Stimulated activated naive B cell treated with anti-CD40 and anti-IgM and Interleukin-4, amounts not matched to agents 10 μg/mL and 1 μg/mL and 100 μg/mL, for 72 hours (primary cell): ENCODE results near the gene EHMT2.

Experiments used
- ATAC-seq, 2 donors: fragments of 150-1000 bp; cut with Tn5 transposase; replicated peaks; 2 replicates each; pipeline ENCODE4 v1.10.0; 2021; ENCODE audit warnings: moderate library complexity in 1 of 2
- DNase-seq: peaks from one replicate; pipeline ENCODE4 v3.0.0; 2021
- H3K27ac Mint-ChIP-seq: one replicate; pipeline ENCODE4 v1.8.0; 2022; ENCODE audit warnings: mild to moderate bottlenecking, mixed read lengths
- H3K27me3 Mint-ChIP-seq, 2 donors: one replicate each; pipeline ENCODE4 v1.8.0; 2022; ENCODE audit warnings: mixed read lengths in 2 of 2
- H3K36me3 Mint-ChIP-seq, 2 donors: one replicate each; pipeline ENCODE4 v1.8.0; 2022; ENCODE audit warnings: mixed read lengths in 2 of 2, mild to moderate bottlenecking in 1 of 2
- H3K4me1 Mint-ChIP-seq, 2 donors: one replicate each; pipeline ENCODE4 v1.8.0; 2022; ENCODE audit warnings: mixed read lengths in 2 of 2, mild to moderate bottlenecking in 1 of 2
- H3K4me3 Mint-ChIP-seq, 2 donors: one replicate each; pipeline ENCODE4 v1.8.0; 2022; ENCODE audit warnings: mild to moderate bottlenecking in 2 of 2, mixed read lengths in 2 of 2, moderate library complexity in 1 of 2
- H3K9me3 Mint-ChIP-seq, 2 donors: one replicate each; pipeline ENCODE4 v1.8.0; 2022; ENCODE audit warnings: mixed read lengths in 2 of 2, mild to moderate bottlenecking in 1 of 2

The EHMT2 gene

GRCh38 chr6:31889331-31889972, 8.0 kb downstream of the EHMT2 start:
- no peak for ATAC-seq
- Mint-ChIP-seq H3K36me3 (peaks cover 48 to 59% of the 10 kb centered on the region in 2 donors), H3K27ac (peak overlapping the region; percentile 14), H3K4me1 (peaks cover 6 to 16% of the 10 kb centered on the region in 2 donors), H3K4me3 (no peak overlapping the region), H3K9me3 (no peaks in the 10 kb centered on the region), H3K27me3 (no peaks in the 10 kb centered on the region)
- no peak for DNase-seq

DNA sequence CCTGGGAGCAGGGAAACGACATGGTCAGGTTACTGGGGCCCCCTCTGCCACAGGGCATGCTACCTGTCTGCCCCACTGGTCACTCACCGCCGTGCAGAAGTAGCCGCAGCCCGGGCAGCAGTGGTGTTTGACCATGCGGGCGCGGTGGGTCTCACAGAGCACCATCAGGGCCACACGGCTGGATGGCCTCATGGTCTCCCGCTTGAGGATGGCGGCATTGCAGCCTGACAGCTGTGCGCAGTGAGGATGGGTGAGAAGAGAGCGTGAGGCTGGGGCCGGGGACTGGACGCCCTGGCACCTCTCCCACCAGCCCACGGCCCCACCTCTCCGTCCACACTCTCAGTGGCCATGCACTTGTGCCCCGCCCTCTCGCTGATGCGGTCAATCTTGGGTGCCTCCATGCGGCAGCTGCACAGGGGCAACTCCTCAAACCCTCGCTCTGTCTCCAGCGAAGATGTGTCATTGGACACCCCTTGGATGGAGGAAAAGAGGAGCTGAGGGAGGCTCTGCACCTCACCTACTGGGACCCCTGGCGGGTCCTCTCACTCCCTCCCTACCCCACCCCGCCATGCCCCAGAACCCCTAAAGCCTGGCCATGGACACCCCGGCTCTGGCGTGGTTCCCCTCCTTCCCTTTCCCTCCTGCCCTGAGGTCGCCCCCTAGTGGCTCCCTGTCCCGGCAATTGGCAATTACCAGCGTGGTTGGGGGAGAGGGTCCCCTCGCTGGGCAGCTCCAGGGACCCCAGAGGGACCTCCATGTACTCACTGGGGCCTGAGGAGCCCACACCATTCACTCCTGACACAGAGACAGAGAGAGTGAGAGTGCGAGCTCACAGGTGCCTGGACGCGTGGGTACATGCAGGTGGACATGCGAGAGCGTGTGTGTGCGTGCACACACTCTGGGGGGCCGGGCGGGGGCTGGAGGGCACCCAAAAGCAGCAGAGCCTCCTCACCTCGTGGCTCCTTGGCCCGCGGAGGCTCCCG, 8.9 kb downstream of the EHMT2 start:
- H3K27me3 Mint-ChIP-seq, result no peaks in the 10 kb centered on the region
- peaks cover 6 to 16% of the 10 kb centered on the region in 2 donors for H3K4me1 Mint-ChIP-seq
- DNase-seq, result no peak
- H3K27ac Mint-ChIP-seq, result no peak overlapping the region
- H3K36me3 Mint-ChIP-seq, result peaks cover 46 to 66% of the 10 kb centered on the region in 2 donors
- H3K4me3 Mint-ChIP-seq, result no peak overlapping the region
- ATAC-seq, result peak in 1 of 2 donors; percentile 39
- no peaks in the 10 kb centered on the region for H3K9me3 Mint-ChIP-seq

DNA sequence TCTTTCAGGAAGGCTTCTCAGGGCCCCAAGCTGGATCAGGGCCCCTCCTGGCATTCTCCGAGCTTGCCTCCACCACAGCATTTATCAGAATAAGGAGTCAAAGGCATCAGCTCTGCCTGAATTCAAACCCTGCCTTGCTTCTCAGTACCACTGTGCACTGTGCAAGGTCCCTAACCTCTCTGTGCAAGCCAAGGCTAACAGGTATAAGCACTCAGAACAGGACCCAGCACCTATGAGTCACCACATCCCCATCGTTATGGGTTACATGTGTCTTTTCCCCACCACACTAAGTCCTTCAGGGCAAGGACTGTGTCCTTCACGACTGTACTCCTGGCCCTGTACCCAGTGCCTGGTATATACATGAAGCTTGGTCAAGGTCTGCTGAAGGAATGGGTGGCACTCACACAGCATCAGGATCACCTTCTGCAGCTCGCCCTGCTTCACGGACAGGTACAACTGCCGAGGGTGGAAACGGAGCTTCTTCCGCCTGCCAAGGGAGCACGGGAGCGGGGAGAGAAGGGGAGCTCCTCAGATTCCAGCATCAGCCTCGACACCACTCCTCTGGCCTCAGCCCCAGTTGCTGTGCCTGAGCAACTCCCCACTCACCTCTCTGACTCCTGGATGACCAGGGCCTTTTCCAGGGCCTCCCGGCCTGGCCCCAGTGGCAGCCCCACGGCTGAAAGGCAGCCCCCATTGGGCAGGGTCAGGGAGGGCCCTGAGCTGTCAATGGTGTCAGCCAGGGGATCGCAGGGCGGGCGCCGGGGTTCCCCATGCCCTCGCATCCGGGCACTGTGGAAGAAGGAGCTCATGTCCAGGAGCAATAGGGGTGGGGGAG, 10.1 kb downstream of the EHMT2 start:
- DNase-seq (no peak), ATAC-seq (no peak)
- peak overlapping the region; percentile 59 for H3K27ac Mint-ChIP-seq
- peaks cover 4 to 11% of the 10 kb centered on the region in 2 donors for H3K4me1 Mint-ChIP-seq
- H3K27me3 Mint-ChIP-seq, result no peaks in the 10 kb centered on the region
- H3K9me3 Mint-ChIP-seq, result no peaks in the 10 kb centered on the region
- H3K36me3 Mint-ChIP-seq, result peaks cover 50 to 67% of the 10 kb centered on the region in 2 donors
- no peak overlapping the region for H3K4me3 Mint-ChIP-seq

- peaks cover 46 to 69% of the 10 kb centered on the region in 2 donors for H3K36me3 Mint-ChIP-seq
- H3K4me1 Mint-ChIP-seq, result peaks cover 1 to 5% of the 10 kb centered on the region in 2 donors
- no peak overlapping the region for H3K4me3 Mint-ChIP-seq
- ATAC-seq, result no peak
- H3K27me3 Mint-ChIP-seq, result no peaks in the 10 kb centered on the region
- no peak for DNase-seq
- no peak overlapping the region for H3K27ac Mint-ChIP-seq
- no peaks in the 10 kb centered on the region for H3K9me3 Mint-ChIP-seq
Observed at GRCh38 chr6:31886541-31886991, 10.9 kb downstream of the EHMT2 start.

GRCh38 chr6:31884528-31885035, 12.9 kb downstream of the EHMT2 start:
- ATAC-seq (no peak), DNase-seq (no peak)
- no peak overlapping the region for H3K27ac Mint-ChIP-seq
- H3K9me3 Mint-ChIP-seq, result no peaks in the 10 kb centered on the region
- H3K27me3 Mint-ChIP-seq, result no peaks in the 10 kb centered on the region
- peaks cover 55 to 73% of the 10 kb centered on the region in 2 donors for H3K36me3 Mint-ChIP-seq
- H3K4me3 Mint-ChIP-seq, result no peak overlapping the region
- H3K4me1 Mint-ChIP-seq, result peaks cover 3 to 4% of the 10 kb centered on the region in 2 donors

GRCh38 chr6:31883676-31884075, 13.8 kb downstream of the EHMT2 start:
- H3K36me3 Mint-ChIP-seq, result peaks cover 58 to 73% of the 10 kb centered on the region in 2 donors
- H3K4me3 Mint-ChIP-seq, result no peak overlapping the region

DNA sequence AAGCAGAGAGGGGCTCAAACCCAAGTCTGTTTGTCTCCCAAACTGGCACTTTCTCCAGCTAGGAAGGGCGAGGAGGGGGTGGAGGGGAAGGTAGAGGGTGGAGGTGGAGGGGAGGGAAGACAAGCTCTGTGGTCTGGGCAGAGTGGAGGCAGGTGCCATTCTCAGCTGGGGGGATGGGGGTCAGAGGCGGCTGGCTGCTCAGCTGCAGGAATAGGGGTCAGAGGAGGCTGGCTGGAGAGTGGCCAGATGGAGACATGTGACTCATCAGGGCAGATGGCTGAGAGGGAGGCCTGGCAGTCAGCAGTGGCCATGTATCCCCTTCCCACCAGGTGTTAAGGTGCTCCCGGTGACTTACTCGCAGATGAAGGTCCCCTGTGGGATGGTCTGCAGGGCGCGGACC, 15.2 kb downstream of the EHMT2 start:
- Mint-ChIP-seq H3K27ac (no peak overlapping the region), H3K9me3 (no peaks in the 10 kb centered on the region), H3K36me3 (peaks cover 51 to 67% of the 10 kb centered on the region in 2 donors), H3K4me3 (no peak overlapping the region), H3K4me1 (peaks cover 0 to 1% of the 10 kb centered on the region in 2 donors), H3K27me3 (no peaks in the 10 kb centered on the region)
- ATAC-seq, result no peak
- DNase-seq, result no peak

More at GRCh38 chr6:31883676-31884075, 13.8 kb downstream of the EHMT2 start:
- DNase-seq (no peak), ATAC-seq (no peak)
- H3K9me3 Mint-ChIP-seq, result no peaks in the 10 kb centered on the region
- no peaks in the 10 kb centered on the region for H3K27me3 Mint-ChIP-seq
- H3K4me1 Mint-ChIP-seq, result peaks cover 0 to 3% of the 10 kb centered on the region in 2 donors
- no peak overlapping the region for H3K27ac Mint-ChIP-seq

DNA sequence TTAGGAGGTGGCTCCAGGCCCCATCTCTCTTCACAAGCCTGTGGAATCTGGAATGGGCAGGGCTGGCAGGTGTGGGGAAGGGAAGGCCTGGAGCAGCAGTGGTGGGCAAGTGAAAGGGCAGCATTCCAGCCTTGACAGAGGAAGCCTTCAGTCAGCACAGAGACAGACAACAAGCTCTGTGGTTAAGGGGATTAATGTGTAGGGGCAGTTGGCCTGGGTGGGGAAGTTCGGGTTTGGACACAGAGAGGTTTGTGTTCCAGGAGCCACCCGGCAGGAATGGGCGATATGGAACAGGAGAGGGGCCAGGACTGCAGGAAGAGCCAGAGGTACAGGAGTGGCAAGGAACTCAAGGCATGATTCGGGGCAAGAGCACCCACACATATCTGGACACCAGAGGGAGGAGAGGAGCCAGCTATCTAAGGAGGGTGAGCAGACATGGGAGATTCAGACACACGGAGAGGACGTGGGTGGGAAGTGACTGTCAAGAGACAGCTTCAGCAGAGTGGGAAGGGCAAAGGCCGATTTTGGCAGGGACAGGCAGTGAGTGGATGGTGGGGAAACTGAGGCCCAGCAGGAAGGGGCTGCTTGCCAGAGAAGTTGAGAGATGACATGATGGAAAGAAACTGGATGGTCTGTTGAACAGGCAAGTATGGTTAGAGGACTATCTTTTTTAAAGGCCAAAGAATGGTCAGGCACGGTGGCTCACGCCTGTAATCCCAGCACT, 16.2 kb downstream of the EHMT2 start:
- DNase-seq (no peak), ATAC-seq (no peak)
- H3K27me3 Mint-ChIP-seq, result no peaks in the 10 kb centered on the region
- H3K27ac Mint-ChIP-seq, result no peak overlapping the region
- H3K36me3 Mint-ChIP-seq, result peaks cover 44 to 60% of the 10 kb centered on the region in 2 donors
- no peak overlapping the region for H3K4me3 Mint-ChIP-seq
- no peaks in the 10 kb centered on the region for H3K9me3 Mint-ChIP-seq
- H3K4me1 Mint-ChIP-seq, result peaks cover 0 to 1% of the 10 kb centered on the region in 2 donors

GRCh38 chr6:31880616-31881015, 16.9 kb downstream of the EHMT2 start:
- peaks cover 37 to 53% of the 10 kb centered on the region in 2 donors for H3K36me3 Mint-ChIP-seq
- no peaks in the 10 kb centered on the region for H3K9me3 Mint-ChIP-seq
- ATAC-seq (no peak), DNase-seq (no peak)
- H3K27ac Mint-ChIP-seq, result no peak overlapping the region
- H3K4me3 Mint-ChIP-seq, result no peak overlapping the region
- H3K27me3 Mint-ChIP-seq, result no peaks in the 10 kb centered on the region
- H3K4me1 Mint-ChIP-seq, result peaks cover 0 to 1% of the 10 kb centered on the region in 2 donors

GRCh38 chr6:31879901-31880300, 17.6 kb downstream of the EHMT2 start:
- Mint-ChIP-seq H3K27ac (no peak overlapping the region), H3K36me3 (peaks cover 36 to 46% of the 10 kb centered on the region in 2 donors)

DNA sequence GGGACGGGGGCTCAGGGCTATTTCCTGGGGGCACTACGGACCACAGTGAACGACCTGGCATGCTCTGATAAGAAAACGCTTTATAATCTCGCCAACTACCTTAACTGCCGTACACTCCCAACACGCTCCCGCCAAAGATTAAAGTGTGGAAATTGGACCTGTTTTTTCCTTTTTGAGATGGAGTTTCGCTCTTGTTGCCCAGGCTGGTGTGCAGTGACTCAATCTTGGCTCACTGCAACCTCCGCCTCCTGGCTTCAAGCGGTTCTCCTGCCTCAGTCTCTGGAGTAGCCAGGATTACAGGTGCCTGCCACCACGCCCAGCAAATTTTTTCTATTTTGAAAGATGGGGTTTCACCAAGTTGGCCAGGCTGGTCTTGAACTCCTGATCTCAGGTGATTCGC, 18.4 kb downstream of the EHMT2 start:
- no peak for ATAC-seq
- no peaks in the 10 kb centered on the region for H3K9me3 Mint-ChIP-seq
- peaks cover 0 to 1% of the 10 kb centered on the region in 2 donors for H3K4me1 Mint-ChIP-seq
- H3K36me3 Mint-ChIP-seq, result peaks cover 36 to 45% of the 10 kb centered on the region in 2 donors
- DNase-seq, result no peak
- no peak overlapping the region for H3K4me3 Mint-ChIP-seq
- no peaks in the 10 kb centered on the region for H3K27me3 Mint-ChIP-seq
- peak overlapping the region; percentile 51 for H3K27ac Mint-ChIP-seq

More at GRCh38 chr6:31879901-31880300, 17.6 kb downstream of the EHMT2 start:
- no peaks in the 10 kb centered on the region for H3K27me3 Mint-ChIP-seq
- no peaks in the 10 kb centered on the region for H3K9me3 Mint-ChIP-seq
- DNase-seq (no peak), ATAC-seq (no peak)
- H3K4me3 Mint-ChIP-seq, result no peak overlapping the region
- peaks cover 0 to 1% of the 10 kb centered on the region in 2 donors for H3K4me1 Mint-ChIP-seq

DNA sequence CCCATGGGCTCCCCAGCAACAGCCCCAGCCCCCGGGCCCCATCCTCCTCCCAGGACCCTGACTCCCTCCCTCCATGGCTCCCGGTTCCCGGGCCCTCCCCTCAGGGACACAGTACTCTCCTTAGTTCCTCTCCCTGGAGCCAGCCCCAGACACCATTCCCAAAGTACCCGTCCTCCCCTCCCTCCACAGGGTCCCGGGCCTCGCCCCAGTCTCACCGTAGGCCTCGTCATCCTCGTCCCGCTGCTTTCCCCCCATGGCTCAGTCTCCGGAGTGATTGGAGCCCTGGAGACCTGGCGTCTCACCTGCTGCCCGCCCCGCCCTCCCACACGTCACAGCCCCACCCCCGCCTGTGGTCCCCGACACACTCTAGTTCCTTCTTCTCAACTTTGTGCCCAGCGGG, 18.8 kb downstream of the EHMT2 start, which contains the start of gene SLC44A4:
SLC44A4 (minus strand) TSS at position 272 of the 400 bp plus-strand sequence; CDS start at position 255, 17 bp downstream.
- H3K27me3 Mint-ChIP-seq, result no peaks in the 10 kb centered on the region
- DNase-seq (no peak), ATAC-seq (peak in 1 of 2 donors; percentile 8)
- H3K36me3 Mint-ChIP-seq, result peaks cover 36 to 40% of the 10 kb centered on the region in 2 donors
- H3K4me1 Mint-ChIP-seq, result peaks cover 0 to 1% of the 10 kb centered on the region in 2 donors
- no peak within 1 kb of the TSS for H3K4me3 Mint-ChIP-seq
- peak within 1 kb of the TSS; percentile 79 for H3K27ac Mint-ChIP-seq
- no peaks in the 10 kb centered on the region for H3K9me3 Mint-ChIP-seq

GRCh38 chr6:31878222-31878621, 19.3 kb downstream of the EHMT2 start:
- DNase-seq (no peak), ATAC-seq (no peak)
- H3K9me3 Mint-ChIP-seq, result no peaks in the 10 kb centered on the region
- peak overlapping the region; percentile 79 for H3K27ac Mint-ChIP-seq
- H3K4me3 Mint-ChIP-seq, result no peak overlapping the region
- H3K36me3 Mint-ChIP-seq, result peaks cover 32 to 38% of the 10 kb centered on the region in 2 donors
- peaks cover 0 to 1% of the 10 kb centered on the region in 2 donors for H3K4me1 Mint-ChIP-seq
- H3K27me3 Mint-ChIP-seq, result no peaks in the 10 kb centered on the region
